Eye (tissue), 1 donor: Measurements from ENCODE around the gene SLC12A9.
"Not testable (repeated sequence)": the region's sequence is repeated elsewhere in the genome, so short reads cannot be mapped to it uniquely, and the experiment has no call there.

Source experiments
- DNase-seq: peaks from one replicate; pipeline ENCODE4 v3.0.0-alpha.2; 2015

Gene SLC12A9, protein sequence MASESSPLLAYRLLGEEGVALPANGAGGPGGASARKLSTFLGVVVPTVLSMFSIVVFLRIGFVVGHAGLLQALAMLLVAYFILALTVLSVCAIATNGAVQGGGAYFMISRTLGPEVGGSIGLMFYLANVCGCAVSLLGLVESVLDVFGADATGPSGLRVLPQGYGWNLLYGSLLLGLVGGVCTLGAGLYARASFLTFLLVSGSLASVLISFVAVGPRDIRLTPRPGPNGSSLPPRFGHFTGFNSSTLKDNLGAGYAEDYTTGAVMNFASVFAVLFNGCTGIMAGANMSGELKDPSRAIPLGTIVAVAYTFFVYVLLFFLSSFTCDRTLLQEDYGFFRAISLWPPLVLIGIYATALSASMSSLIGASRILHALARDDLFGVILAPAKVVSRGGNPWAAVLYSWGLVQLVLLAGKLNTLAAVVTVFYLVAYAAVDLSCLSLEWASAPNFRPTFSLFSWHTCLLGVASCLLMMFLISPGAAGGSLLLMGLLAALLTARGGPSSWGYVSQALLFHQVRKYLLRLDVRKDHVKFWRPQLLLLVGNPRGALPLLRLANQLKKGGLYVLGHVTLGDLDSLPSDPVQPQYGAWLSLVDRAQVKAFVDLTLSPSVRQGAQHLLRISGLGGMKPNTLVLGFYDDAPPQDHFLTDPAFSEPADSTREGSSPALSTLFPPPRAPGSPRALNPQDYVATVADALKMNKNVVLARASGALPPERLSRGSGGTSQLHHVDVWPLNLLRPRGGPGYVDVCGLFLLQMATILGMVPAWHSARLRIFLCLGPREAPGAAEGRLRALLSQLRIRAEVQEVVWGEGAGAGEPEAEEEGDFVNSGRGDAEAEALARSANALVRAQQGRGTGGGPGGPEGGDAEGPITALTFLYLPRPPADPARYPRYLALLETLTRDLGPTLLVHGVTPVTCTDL

DNA sequence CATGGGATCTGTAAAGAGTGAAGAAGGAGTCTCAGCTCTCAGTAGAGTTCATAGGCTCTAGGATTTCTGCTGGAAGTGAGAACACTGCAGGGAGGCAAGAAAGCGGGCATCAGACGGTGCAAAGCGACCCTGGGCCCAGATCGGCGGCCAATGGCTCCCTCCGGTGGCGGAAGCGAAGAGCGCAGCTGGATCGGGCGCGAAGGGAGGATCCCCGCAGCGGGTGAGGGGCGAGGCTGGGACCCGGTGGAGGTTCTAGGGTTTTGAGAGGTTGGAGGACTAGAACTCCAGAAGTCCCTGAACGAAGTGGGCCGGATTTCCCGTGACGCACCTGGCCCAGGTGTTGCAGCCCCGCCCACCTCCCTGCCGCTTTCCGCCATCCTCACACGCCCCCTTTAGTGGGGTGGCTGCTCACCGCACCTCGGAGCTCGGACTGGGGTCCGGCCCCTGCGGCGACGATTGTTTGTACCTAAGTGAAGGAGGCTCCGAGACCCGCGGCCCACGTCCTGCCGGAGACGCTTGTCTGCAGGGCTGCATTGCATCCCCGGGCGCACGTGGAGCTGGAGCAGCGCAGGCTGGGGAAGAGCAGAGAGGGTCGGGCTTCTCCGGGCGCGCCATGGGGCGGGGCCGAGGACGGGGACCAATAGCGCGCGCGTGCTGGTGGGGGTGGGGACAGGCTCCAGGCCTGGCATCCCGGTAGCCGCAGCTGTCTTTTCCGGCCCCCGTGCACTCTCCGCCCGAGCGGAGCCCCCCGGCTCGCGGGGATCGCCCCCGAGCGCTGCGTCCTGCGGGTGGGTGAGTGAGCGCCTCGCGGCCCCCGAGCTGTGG, at the start of gene SLC12A9:
SLC12A9 (plus strand) TSS at position 666 of the 825 bp plus-strand sequence. CDS start 1,485 bp downstream, outside the sequence.
- DNase-seq = peak; percentile 96

DNA sequence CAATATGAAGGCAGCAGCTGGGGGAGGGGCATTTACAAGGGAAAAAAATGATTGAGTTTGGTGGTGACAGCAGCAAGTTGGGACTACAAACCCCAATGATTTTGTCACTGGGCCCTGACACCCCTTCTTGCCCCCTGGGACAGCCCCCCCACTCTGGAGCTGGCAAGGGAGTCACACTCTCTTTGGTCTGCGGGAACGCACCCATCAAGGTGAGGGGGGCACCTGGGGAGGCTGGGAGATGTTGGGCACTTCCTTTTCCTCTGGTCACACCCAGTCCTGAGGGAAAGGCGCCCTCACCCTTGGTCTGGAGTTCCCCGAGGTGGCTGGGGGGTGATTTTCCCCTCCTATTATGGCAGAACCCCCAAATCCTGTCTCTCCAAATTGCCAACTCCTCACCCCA, 49.6 kb upstream of the SLC12A9 start:
- DNase-seq = no peak

DNA sequence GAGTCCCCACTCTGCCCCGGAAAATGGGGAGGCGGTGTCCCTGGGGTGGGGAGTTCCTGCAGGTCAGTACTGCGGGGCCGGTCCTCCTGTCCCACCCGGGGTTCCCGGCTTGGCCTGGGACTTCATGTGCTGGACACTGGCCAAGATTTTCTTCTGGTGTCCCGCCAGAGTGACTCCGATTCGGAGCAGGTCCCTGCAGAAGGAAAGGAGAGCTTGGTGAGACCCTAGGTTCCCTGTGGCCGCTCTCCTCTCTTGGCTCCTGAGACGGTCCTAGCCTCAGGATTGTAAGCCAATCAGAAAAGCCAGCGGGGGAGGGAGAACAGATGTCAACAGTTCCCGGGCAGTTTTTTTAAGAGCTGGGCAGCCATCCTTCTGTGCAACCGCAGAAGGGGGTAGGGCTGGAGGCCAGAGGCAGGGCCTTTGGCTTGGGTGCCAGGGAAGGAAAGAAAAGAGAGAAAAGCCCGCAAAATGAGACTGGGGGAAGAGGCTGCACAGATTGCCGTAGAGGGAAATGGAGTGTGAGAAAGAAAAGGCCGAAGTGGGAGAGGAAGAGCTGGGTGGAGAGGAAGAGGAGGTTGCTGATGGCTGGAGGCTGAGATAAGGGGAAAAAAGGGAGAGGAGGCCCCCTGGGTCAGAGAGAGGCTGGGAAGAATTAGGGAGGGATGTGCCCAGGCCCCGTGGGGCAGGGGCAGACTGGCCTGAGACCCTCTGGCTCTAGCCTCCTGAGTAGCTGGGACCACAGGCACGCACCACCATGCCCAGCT, 48.9 kb upstream of the SLC12A9 start:
- DNase-seq = peak; percentile 86

DNA sequence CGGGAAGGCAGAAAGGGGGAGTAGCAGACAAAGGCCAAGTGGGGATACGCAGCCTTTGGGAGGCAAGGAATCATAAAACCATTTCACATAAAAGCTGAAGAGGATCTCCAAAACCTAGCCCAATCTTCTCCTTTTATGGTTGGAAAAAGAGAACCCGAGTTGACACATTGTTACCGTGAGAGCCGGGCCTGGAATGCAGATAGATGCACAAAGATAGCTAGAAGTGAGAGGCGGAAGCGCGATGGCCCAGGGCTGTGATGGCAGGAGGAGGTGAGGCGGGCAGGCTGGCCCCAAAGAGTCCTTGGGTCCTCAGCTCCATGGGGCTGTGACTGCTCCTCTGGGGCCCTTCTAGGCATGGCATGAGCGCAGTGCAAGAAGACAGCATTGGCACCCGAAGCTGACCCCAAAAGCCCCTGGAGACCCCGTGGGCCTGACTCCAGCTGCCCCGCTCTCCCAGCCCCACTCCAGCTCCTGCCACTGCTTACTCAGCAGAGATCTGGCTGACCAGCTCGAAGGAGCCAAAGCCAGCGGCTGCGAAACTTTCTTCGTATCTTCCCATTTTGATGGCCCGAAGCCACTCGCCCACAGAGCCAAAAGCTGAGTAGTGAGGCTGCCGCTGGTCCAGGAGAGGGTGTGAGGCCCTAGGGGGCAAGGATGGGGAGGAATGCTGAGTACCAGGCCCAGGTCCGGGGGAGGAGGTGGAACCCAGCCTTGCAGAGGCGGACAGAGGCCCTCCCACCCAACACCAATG, 47.7 kb upstream of the SLC12A9 start:
- DNase-seq = no peak

DNA sequence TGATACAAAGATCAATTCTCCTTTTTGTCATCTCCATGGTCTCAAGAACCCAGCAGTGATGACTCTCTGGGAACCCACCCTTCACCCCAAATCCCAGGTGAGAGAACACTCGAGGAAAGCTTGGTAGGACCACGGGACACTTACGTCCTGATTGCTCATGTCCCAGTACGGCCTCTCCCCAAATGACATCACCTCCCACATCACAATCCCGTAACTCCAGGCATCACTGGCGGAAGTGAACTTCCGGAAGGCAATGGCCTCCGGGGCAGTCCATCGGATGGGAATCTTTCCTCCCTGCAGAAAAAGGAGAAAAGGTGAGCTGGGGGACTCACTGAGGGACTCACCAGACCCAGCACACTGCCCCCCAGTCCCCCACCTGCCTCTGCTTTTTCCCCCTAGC, 46.2 kb upstream of the SLC12A9 start:
- no peak for DNase-seq

DNA sequence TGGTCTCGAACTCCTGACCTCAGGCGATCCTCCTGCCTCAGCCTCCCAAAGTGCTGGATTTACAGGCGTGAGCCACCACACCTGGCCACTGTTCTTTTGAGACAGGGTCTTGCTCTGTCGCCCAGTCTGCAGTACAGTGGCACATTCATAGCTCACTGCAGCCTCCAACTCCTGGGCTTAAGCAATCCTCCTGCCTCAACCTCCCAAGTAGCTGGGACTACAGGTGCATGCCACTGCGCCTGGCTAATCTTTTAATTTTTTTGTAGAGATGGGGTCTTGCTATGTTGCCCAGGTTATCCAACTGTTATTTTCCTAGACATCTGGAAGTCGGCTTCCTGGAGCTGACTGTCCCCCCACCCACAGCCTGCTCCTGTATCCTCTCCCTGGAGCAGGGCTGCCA, 45.6 kb upstream of the SLC12A9 start:
- not testable (repeated sequence) for DNase-seq

DNA sequence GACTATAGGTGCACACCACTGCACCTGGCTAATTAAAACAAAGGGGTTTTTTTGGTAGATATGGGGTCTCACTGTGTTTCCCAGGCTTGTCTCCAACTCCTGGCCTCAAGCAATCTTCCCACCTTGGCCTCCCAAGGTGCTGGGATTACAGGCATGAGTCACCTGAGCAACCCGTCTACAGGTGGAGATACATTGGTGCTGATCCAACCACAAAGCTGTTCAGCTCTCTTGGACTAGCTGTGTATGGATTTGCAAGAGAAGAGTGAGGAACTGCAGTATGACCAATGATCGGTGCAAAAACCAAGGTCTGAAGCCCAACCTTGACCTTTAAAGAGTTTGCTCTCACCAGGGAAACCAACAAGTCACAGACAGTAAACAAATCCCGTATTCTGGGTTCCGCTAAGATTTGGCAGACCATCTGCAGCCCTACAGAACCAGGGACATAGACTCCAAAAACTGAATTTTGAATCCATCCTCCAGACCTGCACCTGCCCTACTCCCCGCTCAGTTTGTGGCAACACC, 44.1 kb upstream of the SLC12A9 start:
- no peak for DNase-seq

DNA sequence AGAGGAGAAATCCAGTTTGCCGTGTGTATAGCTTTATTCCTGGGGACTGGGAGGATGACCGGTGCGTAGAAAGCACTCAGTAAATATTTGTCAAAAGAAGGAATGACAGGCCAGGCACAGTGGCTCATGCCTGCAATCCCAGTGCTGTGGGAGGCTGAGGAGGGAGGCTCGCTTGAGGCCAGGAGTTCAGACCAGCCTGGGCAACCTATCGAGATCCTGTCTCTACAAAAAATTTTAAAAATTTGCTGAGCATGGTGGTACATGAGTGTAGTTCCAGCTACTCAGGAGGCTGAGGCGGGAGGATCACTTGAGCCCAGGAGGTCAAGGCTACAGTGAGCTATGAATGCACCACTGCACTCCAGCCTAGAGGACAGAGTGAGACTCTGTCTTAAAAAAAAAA, 41.0 kb upstream of the SLC12A9 start:
- no peak for DNase-seq

DNA sequence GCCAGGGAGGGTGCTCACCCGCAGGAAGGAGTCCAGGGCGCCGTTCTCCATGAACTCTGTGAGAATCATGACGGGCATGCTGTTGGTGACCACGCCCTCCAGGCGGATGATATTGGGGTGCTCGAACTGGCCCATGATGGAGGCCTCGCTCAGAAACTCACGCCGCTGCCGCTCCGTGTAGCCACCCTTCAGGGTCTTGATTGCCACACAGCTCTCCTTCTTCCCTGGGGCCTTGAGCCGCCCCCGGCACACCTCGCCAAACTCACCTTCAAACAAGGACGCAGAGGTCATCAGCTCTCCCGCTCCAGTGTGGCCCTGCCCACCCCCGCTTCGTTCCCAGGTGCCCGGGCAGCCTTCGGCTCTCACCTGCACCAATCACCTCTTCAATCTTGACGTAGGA, 39.8 kb upstream of the SLC12A9 start:
- DNase-seq = no peak

DNA sequence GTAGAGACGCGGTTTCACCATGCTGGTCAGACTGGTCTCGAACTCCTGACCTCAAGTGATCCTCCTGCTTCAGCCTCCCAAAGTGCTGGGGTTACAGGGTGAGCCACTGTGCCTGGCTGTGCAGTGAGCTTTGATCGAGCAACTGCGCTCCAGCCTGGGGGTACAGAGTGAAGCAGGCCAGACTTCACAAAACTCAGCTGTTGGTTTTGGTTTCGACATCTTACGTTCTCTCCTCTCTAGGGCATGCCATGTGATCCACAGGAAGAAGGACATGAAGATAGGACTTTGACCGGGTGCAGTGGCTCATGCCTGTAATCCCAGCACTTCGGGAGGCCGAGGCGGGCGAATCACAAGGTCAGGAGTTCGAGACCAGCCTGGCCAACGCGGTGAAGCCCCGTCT, 36.0 kb upstream of the SLC12A9 start:
- DNase-seq = not testable (repeated sequence)

DNA sequence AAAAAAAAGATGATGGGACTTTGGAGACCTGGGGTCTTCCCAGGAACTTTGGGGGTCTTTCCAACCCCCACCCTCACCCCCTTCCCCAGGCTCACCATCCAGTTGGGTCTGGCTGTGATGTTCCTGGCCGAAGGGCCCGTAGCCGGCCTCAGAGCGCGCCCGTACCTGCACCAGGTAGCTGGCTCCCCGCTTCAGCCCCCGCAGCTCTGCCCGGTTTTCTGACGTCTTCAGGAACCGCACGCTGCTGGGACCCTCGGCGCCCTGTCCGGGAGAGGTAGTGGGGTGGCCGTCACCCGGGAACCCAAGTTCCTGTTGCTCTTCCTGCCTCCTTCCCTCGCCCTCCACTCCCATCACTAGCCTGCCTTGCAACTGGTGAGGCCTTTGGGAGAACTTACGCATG, 35.4 kb upstream of the SLC12A9 start:
- no peak for DNase-seq

DNA sequence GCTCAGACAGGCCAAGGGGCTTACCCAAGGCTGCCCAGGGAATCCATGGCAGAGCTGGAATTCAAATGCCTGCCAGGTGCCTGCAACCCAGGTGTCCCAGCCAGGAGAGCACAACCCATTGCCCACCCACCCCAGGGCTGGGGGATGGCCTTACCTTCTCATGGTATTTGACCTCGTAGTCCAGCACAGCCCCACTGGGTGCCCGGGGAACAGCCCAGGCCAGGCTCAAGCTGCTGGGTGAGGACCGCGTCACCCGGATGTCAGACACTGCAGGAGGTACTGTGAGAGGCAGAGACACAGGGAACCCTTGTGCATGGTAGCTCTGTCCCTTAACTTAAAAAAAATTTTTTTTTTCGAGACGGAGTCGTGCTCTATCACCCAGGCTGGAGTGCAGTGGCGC, 34.1 kb upstream of the SLC12A9 start:
- DNase-seq = no peak

DNA sequence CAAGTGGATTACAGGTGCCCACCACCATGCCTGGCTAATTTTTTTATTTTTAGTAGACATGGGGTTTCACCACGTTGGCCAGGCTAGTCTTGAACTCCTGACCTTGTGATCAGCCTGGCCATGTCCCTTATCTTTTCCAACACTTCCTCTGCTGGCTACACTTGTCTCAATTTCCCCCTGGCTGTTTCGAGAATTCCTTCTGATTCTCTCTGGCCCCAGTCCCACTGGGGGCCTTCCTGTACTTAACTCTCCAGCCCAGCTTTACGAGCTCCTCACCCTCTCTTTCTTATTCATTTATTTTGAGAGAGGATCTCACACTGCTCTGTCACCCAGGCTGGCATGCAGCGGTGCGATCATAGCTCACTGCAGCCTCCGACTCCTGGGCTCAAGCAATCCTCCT, 33.7 kb upstream of the SLC12A9 start:
- no peak for DNase-seq

DNA sequence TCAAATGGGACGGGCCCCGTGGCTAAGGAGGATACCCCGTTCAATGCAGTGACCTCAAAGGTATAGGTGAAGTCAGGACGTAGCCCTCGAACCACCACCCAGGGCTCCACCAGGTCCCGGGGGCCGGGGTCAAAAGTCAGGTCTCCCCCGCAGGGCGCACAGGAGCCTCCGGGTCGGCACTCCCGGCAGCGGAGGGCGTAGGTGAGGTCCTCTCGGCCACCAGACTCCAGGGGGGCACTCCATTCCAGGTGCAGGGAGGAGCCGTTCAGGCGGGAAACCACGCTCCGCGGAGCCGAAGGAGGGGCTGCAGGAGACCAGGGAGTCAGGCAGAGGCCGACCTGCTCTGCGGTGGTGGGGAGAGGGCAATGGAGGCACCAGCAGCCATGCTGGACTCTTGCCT, 32.9 kb upstream of the SLC12A9 start:
- DNase-seq = no peak

DNA sequence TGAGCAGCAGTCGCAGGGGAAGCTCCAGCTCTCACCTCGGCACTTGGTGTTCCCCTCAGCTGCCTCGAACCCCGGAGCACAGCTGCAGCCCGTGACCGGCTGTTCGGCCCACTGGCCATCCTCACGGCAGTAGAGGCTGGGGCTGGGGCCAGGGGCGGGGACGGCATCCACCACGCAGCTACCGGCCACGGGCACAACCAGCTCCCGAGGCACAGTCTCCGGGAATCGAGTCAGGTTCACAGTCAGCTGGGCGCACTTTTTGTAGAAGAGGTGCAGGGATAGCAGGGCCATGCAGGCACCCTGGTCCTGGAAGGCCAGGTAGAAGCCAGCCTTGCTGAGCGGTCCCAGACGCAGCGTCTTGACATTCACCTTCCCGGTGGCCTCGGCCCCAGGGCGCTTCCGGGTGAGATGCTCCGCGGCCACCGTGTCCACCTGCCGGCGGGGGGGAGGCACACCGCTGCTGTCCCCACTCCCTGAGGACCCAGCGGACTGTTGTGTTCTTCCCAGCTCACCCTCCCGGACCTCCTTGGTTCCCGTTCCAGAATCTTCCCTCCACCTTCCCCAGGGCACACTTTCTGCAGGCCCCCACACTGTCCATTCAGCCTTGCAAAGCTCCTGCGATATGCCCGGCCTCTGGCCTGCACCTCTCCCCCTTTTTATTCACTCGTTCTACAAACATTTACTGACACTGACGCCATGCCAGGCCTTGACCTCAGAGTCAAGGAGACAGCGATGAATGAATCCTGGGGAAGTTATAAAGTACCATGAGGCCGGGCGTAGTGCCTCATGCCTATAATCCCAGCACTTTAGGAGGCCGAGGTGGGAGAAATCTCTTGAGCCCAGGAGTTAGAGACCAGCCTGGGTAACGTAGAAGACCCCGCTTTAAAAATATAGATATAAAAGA, 30.0 kb upstream of the SLC12A9 start:
- no peak for DNase-seq

DNA sequence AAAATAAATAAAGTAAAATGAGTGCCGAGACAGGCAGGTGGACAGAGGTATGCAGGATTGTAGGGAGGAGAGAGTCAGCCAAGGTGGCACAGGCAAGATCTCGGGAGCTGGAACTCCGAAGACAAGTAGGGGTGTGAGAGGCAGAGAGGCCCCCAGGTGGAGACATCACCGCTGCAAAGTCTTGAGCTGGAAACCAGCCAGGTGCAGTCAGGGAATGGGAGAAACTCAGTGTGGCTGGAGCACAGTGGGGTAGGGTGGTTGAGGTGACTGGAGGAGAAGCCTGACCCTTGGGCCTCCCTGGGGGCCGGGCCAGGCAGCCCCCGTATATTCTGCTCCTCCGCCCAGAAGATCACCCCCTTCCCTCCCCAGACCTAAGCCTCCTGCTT, 29.4 kb upstream of the SLC12A9 start:
- no peak for DNase-seq

DNA sequence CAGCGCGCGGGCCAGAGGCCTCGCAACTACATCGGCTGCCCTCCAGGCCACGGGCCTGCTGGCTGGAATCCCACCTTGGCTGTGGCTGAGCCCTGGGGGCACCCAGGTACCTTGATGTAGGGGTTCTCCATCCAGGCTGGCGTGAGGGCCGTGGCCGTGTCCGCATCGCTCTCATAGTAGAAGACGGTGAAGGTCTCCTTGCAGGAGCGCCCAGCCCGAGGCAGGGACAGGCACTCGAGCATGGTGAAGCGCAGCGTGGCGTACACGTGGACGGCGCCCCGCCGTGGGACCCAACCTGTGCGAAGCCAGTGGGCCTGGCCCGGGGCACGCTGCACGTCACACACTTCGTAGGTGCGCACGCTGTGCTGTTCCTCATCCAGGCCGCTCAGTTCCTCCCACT, 29.0 kb upstream of the SLC12A9 start:
- no peak for DNase-seq

DNA sequence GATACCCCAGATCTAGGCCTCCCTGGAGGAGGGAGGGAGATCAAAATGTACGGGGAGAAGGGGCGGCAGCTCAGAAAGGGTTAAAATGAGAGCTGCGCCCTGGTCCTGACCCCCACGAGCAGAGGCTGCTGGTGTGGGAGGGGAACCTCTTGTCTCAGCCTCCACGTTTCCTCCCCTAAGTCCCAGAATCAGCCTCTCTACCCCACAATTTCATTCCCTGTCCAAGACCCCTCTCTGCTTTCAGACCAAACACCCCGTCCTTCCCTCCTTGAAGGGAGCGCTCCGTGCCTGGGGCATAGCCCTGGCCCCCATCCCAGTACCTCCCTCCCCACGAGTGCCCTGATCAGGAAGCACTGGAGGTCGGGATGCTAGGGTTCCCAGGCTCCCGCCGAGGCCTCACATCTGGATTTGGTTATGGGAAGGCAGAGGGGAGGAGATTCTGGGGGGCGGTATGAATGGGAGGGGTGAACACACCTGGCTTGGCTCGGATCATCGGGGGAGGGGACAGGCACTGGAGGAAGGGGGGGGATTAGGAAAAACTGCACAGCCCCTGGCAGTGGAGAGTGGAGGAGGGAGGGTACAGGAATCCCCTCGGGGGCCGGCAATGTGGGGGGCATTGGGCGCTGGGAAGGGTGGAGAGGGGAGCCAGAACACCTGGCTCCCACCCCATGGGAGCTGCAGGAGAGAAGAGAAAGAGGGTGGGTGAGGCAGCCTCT, 27.9 kb upstream of the SLC12A9 start:
- DNase-seq = no peak

DNA sequence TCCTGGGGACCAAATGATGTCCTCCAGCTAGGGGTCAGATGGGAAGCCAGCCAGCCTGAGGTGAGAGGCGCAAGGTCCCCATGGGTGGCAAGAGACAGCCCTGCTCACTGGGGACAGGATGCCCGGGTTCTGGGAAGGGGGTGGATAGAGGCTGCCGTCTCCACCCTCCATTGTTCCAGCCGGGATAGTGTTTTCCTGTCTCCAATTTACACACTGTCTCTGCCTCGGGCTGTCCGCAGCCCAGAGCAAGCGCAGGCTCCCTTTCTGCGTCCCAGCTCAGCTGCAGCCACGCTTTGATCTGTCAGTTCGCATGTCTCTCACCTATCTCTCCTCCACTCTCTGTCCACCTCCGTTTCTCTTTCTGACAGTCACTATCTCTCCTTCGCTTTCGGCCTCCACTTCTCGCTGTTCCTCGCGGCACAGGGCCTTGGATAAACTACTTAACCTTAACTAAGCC, 27.3 kb upstream of the SLC12A9 start:
- DNase-seq = peak; percentile 44
